NCI-H2196 treated with DMSO at 0.1 percent for 48 hours (cell line): ENCODE data around the gene PLS1.
"Not testable (repeated sequence)": the region's sequence is repeated elsewhere in the genome, so short reads cannot be mapped to it uniquely, and the experiment has no call there.

Source experiments
- DNase-seq: peaks from one replicate; lab custom pipeline; 2025; ENCODE audit not compliant: unreplicated experiment; lab: John Stamatoyannopoulos, UW

Gene PLS1

DNA sequence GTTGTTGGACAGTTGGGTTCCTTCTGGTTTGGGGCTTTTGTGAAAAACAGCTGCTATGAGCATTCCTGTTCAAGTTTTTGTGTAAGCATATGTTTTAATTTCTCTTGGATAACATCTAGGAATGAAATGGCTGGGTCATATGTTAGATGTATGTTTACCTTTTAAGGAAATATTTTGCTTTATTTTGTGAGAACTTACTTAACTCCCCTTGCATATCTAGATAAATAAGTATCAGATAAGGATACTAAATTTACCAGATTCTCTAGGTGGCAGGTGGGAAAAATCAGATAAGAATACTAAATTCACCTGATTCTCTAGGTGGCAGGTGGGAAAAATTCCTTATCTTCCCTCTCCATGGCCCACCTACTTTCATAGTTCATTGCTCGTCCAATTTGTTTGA is 1.1 kb upstream of the PLS1 start:
- no peak for DNase-seq

DNA sequence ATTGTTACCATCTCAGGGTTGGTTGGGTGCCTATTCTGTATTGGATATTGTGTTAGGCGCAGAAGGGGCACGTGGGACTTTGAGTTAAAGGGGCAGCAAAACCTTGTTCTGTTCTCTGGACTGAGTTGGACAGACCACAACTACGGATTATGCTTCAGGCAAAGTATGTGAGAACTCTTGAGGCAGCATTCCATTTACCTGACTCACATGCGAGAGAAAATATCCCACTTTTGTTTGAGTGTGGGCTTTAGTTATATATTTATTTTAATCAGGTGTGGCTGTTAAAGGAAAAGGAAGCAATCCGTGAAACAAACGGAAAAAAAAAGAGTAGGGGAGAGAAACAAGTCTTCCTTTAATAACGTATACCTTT is 627 bp upstream of the PLS1 start:
- DNase-seq: no peak

DNA sequence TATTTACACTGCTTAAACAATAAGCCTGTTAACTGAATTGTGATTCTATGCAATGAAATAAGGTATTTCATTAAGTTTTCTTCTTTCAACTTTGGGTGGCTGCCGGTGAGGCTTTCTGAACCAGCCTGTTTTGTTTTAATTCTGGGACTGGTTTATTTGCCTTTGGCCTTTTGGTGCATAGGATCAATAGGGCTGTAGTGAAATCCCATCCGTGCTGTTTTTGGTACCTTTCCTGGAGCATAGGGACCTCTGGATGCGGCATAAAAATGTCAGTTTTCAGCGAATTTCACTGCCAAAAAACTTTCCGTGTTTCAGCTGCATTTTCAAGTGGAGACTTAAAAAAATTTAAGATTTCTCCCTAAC is 514 bp downstream of the PLS1 start:
- DNase-seq: no peak

DNA sequence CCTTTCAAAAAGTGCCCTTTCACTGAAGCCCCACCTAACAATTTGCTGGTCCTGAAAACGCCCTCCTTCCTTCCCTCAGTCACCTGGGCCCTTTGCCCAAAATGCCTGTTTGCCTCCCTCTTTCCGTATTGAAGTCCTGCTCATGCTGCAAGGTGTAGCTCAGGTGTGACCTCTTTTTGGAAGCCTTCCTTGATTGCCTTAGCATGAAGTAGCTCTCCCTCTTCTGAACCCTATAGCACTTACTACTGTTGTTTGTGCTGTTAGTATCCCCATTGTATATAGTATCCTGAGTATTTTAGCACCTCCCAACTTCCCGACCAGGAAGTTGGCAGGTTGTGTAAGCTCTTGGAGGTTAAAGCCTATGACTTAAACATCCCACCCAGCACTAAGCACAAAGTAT is 1.7 kb downstream of the PLS1 start:
- no peak for DNase-seq

DNA sequence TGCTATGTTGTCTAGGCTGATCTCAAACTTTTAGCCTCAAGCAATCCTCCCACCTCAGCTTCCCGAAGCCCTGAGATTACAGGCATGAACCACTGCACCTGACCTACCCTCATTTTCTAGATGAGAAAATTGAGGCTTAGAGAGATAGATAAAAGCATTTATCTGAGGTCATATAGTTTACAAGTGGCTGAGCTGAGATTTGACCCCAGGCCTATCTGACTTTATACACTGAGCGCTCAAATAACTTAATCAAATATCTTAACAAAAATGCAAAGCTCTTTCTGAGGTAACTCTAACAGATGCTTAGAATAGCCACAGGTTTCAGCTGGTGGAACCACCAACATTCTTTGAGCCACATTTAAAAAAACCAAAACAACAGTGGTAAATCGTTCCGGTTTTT is 5.5 kb downstream of the PLS1 start:
- no peak for DNase-seq

DNA sequence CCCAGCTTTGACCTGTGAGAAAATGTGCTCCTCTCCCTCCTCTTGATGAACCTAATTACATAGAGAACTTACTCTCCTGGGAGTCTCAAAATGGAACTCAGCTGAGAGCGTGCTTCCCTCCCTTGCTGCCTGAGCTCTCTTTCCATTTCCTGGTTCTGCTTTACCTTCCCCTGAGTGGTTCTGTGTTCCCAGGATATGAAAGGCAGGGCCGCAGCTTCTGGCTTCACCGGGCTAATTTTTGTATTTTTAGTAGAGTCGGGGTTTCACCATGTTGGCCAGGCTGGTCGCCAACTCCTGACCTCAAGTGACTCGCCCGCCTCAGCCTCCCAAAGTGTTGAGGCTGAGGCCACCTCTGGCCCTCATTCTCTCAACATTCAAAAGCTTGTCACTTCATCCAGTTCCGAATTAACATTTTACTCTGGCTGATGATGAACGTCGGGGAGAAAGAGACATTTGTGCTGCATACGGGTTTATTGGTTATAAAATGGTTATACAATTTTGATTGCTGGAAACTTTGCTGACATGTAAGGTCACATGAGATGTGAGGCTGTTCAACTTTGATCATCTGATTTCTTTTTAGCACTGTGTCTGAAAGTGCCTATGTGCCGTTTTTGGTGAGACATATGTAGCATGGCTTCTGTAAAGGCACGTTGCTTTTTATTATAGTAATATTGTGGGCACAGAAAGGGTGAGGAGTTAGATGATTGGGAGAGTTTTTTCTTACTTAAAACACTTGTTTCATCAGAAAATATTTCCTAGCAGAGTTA is 6.6 kb downstream of the PLS1 start:
- DNase-seq: no peak

DNA sequence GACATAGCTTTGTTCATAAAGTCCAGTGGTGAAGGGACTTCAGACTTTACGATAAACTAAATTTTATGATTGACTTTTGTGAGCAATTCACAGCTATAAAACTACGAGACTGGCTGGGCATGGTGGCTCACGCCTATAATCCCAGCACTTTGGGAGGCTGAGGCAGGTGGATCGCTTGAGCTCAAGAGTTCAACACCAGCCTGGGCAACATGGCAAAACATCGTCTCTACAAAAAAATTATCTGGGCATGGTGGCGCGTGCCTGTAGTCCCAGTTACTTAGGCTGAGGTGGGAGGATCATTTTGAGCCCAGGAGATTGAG is 7.2 kb downstream of the PLS1 start:
- DNase-seq: not testable (repeated sequence)

DNA sequence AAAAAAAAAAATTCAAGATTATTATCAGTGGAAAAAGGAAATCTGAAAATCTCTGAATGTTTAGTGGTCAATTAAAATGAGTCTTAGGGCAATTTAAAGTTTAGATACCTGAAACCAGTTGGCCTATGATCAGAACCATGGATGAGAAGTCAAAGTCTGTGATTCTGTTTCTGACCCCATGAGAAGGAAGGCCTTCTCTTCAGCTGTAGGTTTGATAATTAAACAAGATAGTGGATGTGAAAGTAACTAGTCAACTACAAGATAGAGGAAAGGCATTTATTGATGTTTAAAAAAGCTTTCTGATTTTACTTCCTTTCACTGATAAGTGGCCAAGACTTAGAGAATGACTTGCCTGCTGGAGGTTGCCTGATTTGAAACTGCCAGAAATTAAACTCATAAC is 8.7 kb downstream of the PLS1 start:
- DNase-seq: no peak

DNA sequence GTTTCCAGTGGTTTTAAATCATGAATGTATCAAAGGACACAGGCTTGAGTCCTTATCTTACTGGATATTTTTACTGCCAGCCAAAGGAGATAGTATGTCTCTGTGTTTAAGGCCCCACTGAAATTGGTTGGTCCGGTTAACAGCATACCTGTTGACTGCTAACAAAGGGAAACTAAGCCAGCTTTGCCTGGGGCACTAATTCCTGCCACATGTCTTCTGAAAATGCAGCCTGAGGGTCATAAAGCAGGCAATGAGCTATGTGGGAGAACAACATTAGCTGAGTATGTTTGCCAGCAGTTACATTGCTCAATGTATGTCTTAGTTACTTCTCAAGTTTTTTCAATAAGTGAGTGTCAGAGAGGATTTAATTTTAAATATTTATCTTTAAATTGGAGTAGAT is 12.4 kb downstream of the PLS1 start:
- DNase-seq: no peak

DNA sequence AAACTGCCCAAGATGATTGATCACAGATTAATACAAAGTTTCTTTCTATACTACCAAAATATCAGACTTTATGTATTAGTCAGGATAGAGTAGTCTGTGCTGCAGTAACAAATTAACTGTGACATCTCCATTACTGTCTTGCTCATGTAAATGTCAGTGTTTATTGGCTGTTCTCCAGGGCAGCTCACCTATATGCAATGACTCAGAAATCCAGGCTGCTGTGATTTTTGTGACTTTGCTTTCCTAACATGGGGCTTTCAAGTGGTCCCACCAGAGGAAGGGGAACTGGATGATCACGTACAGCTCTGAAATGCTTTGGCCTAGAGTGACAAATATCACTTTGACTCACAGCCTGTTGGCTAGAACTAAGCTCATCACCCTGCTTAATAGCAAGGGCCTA is 12.9 kb downstream of the PLS1 start:
- no peak for DNase-seq

DNA sequence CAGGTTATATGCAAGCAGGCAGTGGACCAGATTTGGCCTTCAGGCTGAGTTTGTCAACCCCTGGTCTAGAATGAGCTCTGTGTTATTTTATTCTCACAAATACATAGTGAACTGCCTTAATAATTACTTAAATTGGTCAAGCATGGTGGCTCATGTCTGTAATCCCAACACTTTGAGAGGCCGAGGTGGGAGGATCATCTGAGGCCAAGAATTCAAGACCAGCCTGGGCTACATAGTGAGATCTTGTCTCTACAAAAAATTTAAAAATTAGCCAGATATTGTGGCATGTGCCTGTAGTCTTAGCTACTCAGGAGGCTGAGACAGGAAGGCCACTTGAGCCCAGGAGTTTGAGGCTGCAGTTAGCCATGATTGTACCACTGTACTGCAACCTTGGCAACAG is 15.0 kb downstream of the PLS1 start:
- DNase-seq: no peak

DNA sequence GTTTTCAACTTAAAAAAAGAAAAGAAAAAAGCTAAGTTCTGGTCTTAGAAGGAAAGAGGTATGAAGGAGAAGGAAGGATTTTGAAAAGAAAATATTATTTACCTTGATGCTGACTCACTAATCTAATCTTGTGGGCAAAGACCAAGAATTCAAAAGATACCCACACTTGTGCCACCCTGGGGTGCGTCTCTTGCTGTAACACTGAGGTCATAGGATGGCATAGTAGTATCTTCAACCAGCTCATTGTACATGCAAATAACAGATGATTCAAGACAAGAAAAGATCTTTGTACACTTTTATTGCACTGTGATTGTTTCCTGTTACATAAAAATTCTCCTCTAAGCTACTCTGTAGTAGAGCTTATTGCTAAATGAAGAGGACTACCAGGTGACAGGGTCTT is 17.3 kb downstream of the PLS1 start:
- DNase-seq: no peak

DNA sequence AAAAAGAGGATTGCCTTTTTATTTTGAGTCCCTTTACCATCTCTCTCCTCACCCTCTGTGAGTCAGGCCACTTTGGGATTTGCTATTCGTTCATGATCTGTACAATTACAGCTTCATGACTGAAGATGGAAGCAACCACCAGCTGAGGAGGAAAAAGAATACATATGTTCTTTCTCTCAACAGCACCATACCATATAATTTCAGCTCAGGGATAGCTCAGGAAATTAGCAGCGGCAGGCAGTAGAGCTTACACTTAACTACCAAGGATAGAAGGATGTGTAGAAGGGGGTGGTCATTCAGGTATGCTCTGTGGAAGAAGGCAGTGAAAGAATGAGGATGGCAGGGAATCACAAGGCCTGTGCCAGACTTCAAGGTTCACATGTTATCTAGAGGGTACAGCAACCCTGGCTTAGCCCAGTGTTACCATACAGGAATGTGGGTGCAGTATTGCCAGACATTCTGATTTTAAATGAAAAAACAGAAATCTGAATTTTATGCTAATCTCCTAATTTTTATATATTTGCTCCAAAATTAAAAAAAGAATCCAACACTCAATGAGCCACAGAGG is 17.9 kb downstream of the PLS1 start:
- DNase-seq: no peak

DNA sequence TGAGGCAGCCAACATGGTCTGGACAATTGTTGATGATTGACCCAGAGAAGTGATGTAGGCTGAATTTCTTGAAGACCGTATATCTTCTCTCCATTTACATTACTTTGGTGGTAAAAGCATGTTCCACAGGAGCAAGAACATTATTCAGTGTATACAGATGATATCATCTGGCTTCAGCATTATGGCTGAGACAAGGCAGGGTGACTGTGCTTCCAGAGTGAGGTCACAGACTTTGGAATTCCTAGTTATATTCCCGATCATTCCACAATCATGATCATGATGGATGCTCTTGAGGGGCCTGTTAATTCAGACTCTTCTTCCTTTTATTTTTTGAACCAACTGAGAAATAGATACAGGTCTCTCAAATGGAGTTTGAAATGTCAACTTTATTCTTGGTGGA is 19.0 kb downstream of the PLS1 start:
- no peak for DNase-seq

DNA sequence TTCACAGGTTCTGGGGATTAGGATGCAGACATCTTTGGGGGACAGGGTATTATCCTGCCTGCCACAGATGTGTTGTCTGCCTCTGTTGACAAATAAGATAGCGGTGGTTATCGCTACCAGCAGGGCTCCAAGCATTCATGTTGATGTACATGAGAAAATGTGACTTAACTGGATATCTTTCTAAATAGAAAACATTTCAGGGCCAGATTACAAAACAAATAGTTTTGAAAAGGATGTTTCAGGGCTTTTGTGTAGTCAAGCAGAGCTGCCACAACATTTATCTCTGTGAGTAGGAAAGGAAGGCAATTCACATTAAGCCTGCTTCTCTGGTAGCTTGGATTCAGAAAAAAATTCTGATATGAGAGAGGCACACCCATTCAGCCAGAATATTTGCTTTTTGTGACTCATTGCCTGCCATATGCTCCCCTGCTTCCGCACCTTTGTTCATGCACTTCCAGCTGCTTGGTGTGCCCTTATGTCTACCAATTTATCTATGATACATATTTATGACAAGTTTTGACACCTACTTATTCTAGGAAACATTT is 22.8 kb downstream of the PLS1 start:
- DNase-seq: peak; percentile 88

DNA sequence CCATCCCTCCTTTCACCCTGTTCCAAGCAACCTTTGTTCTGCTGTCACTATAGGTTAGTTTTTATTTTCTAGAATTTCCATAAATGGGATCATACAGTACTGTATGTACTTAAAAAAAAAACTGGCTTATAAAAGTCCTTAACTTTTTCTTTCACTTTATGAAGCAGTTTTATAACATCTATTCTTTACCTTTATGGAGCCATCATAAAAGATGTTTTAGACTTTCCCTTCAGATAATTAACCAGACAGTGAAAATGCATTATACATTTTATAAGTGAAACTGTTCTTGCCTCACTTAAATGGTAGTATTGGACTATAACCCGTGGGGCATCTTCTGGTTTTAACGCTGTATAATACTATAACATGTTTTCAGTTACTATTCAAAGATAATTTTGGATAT is 26.2 kb downstream of the PLS1 start:
- no peak for DNase-seq

DNA sequence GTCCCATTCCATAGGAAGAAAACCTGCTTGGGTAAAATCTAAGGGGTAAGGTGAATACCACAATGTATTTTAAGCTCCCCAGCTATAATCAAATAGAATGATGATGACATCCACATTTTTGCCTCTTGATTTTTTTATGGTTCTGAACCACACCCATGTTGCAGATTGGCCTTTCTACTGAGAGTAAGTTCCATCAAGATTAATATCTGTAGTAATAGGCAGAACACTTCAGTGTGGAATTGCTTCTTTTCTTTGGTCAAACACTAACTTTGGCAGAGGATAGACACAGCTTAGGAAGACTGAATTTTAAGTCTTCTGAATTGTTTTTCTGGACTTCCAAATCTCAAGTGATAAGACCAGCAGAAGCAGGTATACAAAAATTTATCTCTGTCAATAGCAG is 27.0 kb downstream of the PLS1 start:
- DNase-seq: no peak

DNA sequence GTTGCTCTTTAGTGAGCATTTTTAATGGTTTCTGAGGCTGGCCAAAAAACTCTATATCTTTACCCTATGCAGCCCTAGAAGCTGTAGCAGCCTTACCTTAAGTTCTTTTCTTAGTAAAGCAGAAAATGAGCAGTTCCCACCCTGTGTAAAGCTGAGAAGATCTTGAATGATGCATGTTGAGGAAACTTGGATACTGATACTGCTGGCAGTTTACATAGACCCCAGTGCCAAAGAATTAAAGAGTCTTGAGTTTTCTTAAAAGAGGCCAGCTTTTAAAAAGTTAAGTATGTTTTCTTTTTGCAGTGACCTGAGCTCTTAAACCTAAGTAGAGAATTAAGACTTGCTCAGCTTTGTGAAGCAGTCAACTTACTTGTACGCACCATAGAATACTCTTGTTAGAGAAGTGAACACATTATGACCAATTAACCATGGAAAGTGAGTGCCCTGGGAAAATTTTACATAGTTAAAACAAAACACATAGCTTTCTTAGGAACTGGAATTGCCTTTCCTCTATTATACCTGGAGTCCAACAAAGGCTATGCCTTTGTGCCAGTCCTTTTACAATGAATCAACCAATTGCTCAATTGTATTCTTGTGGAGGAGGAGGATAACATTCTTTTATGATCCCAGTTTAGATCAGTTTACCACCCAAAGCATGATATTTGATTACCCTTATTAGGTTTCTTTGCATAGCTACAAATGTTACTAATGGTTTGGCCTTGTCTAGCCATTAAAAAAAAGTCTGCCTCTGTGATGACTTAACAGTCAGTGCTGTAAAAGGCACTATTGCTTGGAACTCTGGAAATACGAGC is 28.4 kb downstream of the PLS1 start:
- DNase-seq: no peak

DNA sequence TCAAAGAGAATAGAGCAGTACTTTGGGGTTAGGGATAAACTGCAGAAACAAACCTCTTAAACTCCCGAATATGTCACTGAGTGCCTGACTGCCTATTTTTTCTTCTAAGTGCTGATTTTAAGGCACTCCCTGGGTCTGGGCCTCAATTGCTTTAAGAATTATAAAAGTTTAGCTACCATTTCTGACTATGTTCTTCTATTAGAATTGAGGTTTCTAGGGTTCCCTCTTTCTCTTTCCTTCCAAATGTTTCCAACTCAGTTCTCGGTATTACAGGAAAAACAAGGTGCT is 28.9 kb downstream of the PLS1 start:
- DNase-seq: no peak

DNA sequence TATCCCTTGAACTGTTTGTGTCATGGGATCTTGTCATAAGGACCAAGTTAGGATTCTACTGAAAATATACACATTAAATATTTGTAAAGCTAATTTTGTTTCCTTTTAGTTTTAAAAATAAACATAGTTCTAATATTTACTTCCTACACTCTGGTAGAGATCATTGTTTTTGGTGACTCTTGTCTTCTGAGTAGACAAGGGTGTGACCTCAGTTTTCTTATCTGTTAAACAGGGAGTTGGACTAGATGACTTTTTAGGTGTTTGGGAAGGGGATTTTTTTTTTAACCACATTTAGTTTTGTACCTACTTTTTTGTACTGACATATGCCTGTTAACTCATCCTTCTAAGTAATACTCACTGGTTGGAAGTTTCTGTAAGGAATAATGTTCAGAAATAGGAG is 30.8 kb downstream of the PLS1 start:
- no peak for DNase-seq

DNA sequence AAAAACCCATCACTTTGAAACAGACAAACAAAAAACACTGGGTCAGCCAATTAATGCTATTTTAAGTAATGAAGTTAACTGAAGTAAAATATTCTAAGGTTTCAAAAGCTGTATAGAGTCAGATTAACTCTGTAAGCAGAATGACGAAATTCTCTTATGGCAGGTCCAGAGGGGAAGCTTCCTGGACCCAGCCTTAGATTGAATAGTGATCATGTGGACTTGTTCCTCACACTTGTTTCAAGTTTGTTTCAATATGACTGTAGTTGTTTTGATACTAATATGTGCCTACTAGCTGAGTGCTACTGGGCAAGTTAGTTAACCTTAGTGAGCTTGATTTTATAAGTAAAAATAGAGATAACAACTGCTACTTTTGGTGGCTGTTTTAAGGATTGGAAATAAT is 32.6 kb downstream of the PLS1 start:
- DNase-seq: no peak

DNA sequence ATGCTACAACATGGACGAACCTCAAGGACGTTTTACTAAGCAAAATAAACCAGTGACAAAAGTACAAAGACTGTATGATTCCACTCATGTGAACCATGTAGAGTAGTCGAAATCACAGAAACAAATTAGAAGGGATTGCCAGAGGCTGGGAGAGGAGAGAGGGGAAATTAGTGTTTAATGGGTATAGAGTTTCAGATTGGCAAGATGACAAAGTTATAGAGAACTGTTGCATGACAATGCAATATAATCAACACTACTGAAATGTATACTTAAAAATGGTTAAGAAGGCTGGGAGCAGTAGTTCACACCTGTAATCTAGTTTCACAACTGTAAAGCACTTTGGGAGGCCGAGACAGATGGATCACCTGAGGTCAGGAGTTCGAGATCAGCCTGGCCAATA is 36.9 kb downstream of the PLS1 start:
- DNase-seq: peak; percentile 67

DNA sequence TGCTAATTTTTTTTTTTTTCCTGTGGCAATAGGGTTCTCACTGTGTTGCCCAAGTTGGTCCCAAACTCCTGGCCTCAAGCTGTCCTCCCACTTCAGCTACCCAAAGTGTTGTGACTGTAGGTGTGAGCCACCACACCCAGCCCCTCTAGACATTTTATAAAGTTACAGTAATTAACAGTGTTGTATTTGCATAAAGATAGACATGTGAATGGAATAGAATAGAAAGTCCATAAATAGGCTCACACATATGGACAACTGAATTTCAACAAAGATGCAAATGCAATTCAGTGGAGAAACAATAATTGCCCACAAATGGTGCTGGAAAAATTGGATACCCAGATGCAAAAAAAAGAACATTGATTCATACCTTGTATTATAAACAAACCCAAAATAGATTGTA is 39.9 kb downstream of the PLS1 start:
- DNase-seq: no peak
